Peyer's patch (tissue), 4 donors: ENCODE data around the gene EMC7.

Source experiments
- CTCF ChIP-seq, 6 experiments: fragments of 450-650 bp in 4 of 6; fragments of 200-600 bp in 2 of 6; sonication (generic) in 1 of 6; IDR thresholded peaks; one replicate each; pipeline ENCODE4 v1.5.1; 2017 to 2019; ENCODE audit warnings: antibody characterized with exemption in 6 of 6, mild to moderate bottlenecking in 3 of 6, moderate library complexity in 1 of 6
- POLR2A ChIP-seq, 2 donors: fragments of 450-650 bp; IDR thresholded peaks; one replicate each; pipeline ENCODE4 v1.5.1; 2017; ENCODE audit warnings: antibody characterized with exemption in 2 of 2, mild to moderate bottlenecking in 2 of 2, moderate library complexity in 2 of 2

GRCh38 chr15:34147371-34148140 is 45.9 kb upstream of the EMC7 start:
- no peak for TF ChIP-seq CTCF (IDR thresholded peaks at IDR 0.05)
- TF ChIP-seq POLR2A (IDR thresholded peaks at IDR 0.05) = no peak
